ENCODE measurements around the gene RHOD. TPM values are rescaled to one million over a fixed set of nuclear protein-coding genes. Genes with fewer than 3 reads are reported as not detected.
A peak's percentile ranks its signal among the peaks of the same experiment; 100 is the strongest.

Gene RHOD
- total RNA-seq (2014; rRNA removed; shearing (Covaris generic)), result 14.6 and 22.8 TPM in 2 replicates

GRCh38 chr11:67056267-67057204 is at the start of gene RHOD:
TSS of gene RHOD (plus strand) at chr11:67056847. CDS start at chr11:67056903, 56 bp downstream.
- no peak for DNase-seq (ENCODE audit: low spot score)

GRCh38 chr11:67007126-67007525 is 49.5 kb upstream of the RHOD start:
- no peak for DNase-seq (ENCODE audit: low spot score)

- no peak for DNase-seq (ENCODE audit: low spot score)
These were observed 46.2 kb upstream of the RHOD start for GRCh38 chr11:67010296-67010905.

- no peak for DNase-seq (ENCODE audit: low spot score)
These were observed 43.1 kb upstream of the RHOD start for GRCh38 chr11:67013511-67014045.

GRCh38 chr11:67014343-67014742 is 42.3 kb upstream of the RHOD start:
- no peak for DNase-seq (ENCODE audit: low spot score)

GRCh38 chr11:67015048-67015447 is 41.6 kb upstream of the RHOD start:
- no peak for DNase-seq (ENCODE audit: low spot score)

GRCh38 chr11:67016550-67016949 is 40.1 kb upstream of the RHOD start:
- DNase-seq (ENCODE audit: low spot score), result no peak

- no peak for DNase-seq (ENCODE audit: low spot score)
These were observed 35.7 kb upstream of the RHOD start for GRCh38 chr11:67020949-67021348.

- DNase-seq (ENCODE audit: low spot score), result no peak
These were observed 34.2 kb upstream of the RHOD start for GRCh38 chr11:67022341-67022933.

GRCh38 chr11:67022961-67023956 is 33.4 kb upstream of the RHOD start, which contains the start of gene SYT12:
TSS of gene SYT12 (plus strand) at chr11:67023134. CDS start at chr11:67030145, 7,011 bp downstream.
- DNase-seq (ENCODE audit: low spot score), result no peak

GRCh38 chr11:67023957-67024353 is 32.7 kb upstream of the RHOD start:
- DNase-seq (ENCODE audit: low spot score), result no peak

GRCh38 chr11:67024410-67024809 is 32.2 kb upstream of the RHOD start:
- peak; percentile 81 for DNase-seq (ENCODE audit: low spot score)

- no peak for DNase-seq (ENCODE audit: low spot score)
These were observed 31.7 kb upstream of the RHOD start for GRCh38 chr11:67024966-67025365.

GRCh38 chr11:67025750-67026149 is 30.9 kb upstream of the RHOD start:
- no peak for DNase-seq (ENCODE audit: low spot score)

- DNase-seq (ENCODE audit: low spot score), result no peak
These were observed 29.7 kb upstream of the RHOD start for GRCh38 chr11:67026941-67027340.

- no peak for DNase-seq (ENCODE audit: low spot score)
These were observed 29.1 kb upstream of the RHOD start for GRCh38 chr11:67027483-67027930.

GRCh38 chr11:67027943-67028542 is 28.6 kb upstream of the RHOD start:
- DNase-seq (ENCODE audit: low spot score), result no peak

- no peak for DNase-seq (ENCODE audit: low spot score)
These were observed 27.5 kb upstream of the RHOD start for GRCh38 chr11:67029146-67029545.

- no peak for DNase-seq (ENCODE audit: low spot score)
These were observed 25.7 kb upstream of the RHOD start for GRCh38 chr11:67030976-67031375.

GRCh38 chr11:67031791-67032561 is 24.7 kb upstream of the RHOD start:
- DNase-seq (ENCODE audit: low spot score), result peak; percentile 77
